HEK293T (cell line): ENCODE measurements around the gene TMEM144.

Source experiments
- CTCF ChIA-PET: fragments of 350-600 bp; formaldehyde crosslinking; extraction: SDS; loops from one replicate; lab custom pipeline; 2021; ENCODE audit warnings: antibody characterized with exemption, inconsistent platforms; lab: Yijun Ruan, JAX
- POLR2A ChIA-PET: fragments of 350-600 bp; formaldehyde crosslinking; extraction: SDS; loops from one replicate; lab custom pipeline; 2020; ENCODE audit warnings: antibody characterized with exemption, inconsistent platforms; lab: Yijun Ruan, JAX
- DNase-seq: peaks from one replicate; pipeline ENCODE4 v3.0.0; 2012; ENCODE audit warnings: mixed read lengths; ENCODE audit errors: extremely low spot score
- ARNT ChIP-seq: fragments of 450-650 bp; IDR thresholded peaks from 2 replicates; pipeline ENCODE4 v1.6.1; 2017; ENCODE audit warnings: mild to moderate bottlenecking
- BHLHE40 ChIP-seq: fragments of 450-650 bp; IDR thresholded peaks from 2 replicates; pipeline ENCODE4 v1.6.1; 2016; ENCODE audit warnings: mild to moderate bottlenecking, moderate library complexity, borderline replicate concordance
- CTBP1 ChIP-seq: fragments of 450-650 bp; IDR thresholded peaks from 2 replicates; pipeline ENCODE4 v1.6.1; 2016; ENCODE audit warnings: borderline replicate concordance
- ELF4 ChIP-seq: fragments of 450-650 bp; IDR thresholded peaks from 2 replicates; pipeline ENCODE4 v1.6.1; 2017; ENCODE audit warnings: antibody characterized with exemption
- FOXA1 ChIP-seq: fragments of 450-650 bp; IDR thresholded peaks from 2 replicates; pipeline ENCODE4 v1.6.1; 2016; ENCODE audit warnings: mild to moderate bottlenecking
- FOXK2 ChIP-seq: fragments of 450-650 bp; IDR thresholded peaks from 2 replicates; pipeline ENCODE4 v1.6.1; 2016; ENCODE audit warnings: mild to moderate bottlenecking
- FOXM1 ChIP-seq: fragments of 450-650 bp; IDR thresholded peaks from 2 replicates; pipeline ENCODE4 v1.6.1; 2017; ENCODE audit warnings: mild to moderate bottlenecking, borderline replicate concordance
- HDGF ChIP-seq: fragments of 450-650 bp; IDR thresholded peaks from 2 replicates; pipeline ENCODE4 v1.6.1; 2017; ENCODE audit warnings: antibody characterized with exemption, borderline replicate concordance
- L3MBTL2 ChIP-seq: fragments of 450-650 bp; conservative IDR thresholded peaks from 2 replicates; pipeline ENCODE4 v1.6.1; 2016; ENCODE audit warnings: mild to moderate bottlenecking
- LEF1 ChIP-seq: fragments of 450-650 bp; IDR thresholded peaks from 2 replicates; pipeline ENCODE4 v1.6.1; 2017; ENCODE audit warnings: mild to moderate bottlenecking, borderline replicate concordance
- NFRKB ChIP-seq: fragments of 450-650 bp; IDR thresholded peaks from 2 replicates; pipeline ENCODE4 v1.6.1; 2016; ENCODE audit warnings: mild to moderate bottlenecking, moderate library complexity
- SP1 ChIP-seq: fragments of 450-650 bp; IDR thresholded peaks from 2 replicates; pipeline ENCODE4 v1.6.1; 2017
- SUZ12 ChIP-seq: fragments of 450-650 bp; IDR thresholded peaks from 2 replicates; pipeline ENCODE4 v1.6.1; 2016; ENCODE audit warnings: mild to moderate bottlenecking
- TARDBP ChIP-seq: fragments of 450-650 bp; IDR thresholded peaks from 2 replicates; pipeline ENCODE4 v1.6.1; 2016
- ZNF384 ChIP-seq: fragments of 450-650 bp; IDR thresholded peaks from 2 replicates; pipeline ENCODE4 v1.6.1; 2016
- TF ChIP-seq, protein P1 (sequence below): fragments of 450-650 bp; IDR thresholded peaks from 2 replicates; pipeline ENCODE4 v1.6.1; 2016

TMEM144 gene

DNA sequence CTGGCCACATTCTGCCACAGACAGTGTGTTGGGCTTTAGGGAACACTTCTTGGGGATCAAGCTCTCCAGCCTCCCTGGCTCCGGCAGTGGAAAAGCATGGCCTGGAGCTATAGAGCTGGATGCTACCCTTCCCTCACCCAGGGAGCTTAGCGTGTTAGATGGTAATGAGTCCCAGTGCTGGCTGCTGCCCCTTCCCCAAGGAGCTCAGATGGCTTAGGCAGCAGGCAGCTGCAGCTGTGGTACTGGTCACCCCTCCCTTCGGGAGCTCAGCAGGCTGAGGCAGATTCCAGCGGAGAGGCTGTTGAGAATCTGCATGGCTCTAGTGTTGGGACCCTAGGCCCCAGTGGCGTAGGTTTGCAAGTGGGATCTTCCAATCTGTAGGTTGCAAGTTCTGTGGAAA lies 19.5 kb downstream of the TMEM144 start:
- POLR2A ChIA-PET, result no interaction called here
- no peak for DNase-seq

DNA sequence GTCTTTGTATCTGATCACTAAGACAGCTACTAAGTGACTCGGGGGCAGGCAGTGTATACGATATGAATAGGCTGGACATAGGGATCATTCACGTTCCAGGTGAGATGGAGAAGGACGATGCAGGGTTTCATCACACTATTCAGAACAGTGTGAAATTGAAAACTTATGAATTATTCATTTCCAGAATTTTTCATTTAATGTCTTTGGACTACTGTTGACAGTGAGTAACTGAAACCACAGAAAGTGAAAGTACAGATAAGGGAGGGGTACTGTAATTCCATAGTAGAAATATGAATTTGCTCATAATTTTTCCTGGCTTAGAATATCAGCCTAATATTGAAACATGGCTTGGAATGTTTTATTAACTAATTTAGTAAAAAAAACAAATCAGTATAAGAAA lies 24.4 kb downstream of the TMEM144 start:
- no peak for DNase-seq
- POLR2A ChIA-PET, result no interaction called here
- CTCF ChIA-PET, result interaction anchor here (0.5 kb wide), 1 partner anchor 519 kb away, joined by 3 read pairs; no protein-coding TSS in a partner anchor
- TF ChIP-seq CTBP1 (no peak), FOXA1 (no peak), L3MBTL2 (no peak), SUZ12 (no peak), BHLHE40 (no peak)

More for the DNA sequence above, 19.5 kb downstream of the TMEM144 start:
- CTCF ChIA-PET, result no interaction called here
- TF ChIP-seq NFRKB (no peak), CTBP1 (no peak), ELF4 (no peak), ARNT (no peak), SUZ12 (no peak), L3MBTL2 (no peak), BHLHE40 (no peak), FOXM1 (no peak), TARDBP (no peak)
- TF ChIP-seq, protein P1, sequence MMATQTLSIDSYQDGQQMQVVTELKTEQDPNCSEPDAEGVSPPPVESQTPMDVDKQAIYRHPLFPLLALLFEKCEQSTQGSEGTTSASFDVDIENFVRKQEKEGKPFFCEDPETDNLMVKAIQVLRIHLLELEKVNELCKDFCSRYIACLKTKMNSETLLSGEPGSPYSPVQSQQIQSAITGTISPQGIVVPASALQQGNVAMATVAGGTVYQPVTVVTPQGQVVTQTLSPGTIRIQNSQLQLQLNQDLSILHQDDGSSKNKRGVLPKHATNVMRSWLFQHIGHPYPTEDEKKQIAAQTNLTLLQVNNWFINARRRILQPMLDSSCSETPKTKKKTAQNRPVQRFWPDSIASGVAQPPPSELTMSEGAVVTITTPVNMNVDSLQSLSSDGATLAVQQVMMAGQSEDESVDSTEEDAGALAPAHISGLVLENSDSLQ, result no peak

DNA sequence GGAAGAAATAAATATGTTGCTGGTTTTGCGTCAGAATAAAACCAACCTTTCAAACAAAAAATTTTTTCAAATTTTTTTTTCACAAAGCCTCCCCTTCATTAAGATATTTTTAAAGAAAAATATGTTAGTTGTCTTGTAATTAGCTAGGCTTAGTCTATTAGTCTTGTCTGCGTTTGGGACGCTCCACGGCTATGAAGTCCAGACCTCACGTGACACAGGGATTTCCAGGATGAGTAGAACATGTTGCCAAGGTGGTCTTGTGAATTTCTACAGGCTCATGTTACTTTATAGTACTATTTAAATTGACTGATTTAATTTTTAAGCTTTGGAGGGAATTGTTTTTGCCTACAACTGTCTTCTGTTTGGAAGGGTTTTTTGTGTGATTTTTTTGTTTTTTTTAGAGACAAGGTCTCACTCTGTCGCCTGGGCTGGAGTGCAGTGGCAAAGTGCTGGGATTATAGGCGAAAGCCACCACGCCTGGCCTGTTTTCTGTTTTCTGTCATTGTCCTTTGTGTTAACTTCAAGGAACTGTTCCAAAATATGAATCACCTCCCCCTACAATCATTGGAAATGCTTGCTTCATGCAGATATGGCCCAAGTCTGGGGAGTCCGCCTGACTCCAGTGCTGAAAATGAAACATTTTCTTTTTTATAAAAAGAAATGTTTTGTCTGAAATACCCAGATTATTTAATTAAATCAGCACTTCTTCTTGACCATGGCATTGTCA lies 26.2 kb downstream of the TMEM144 start:
- ChIA-PET CTCF (no interaction called here), POLR2A (no interaction called here)
- no peak for DNase-seq
- TF ChIP-seq ZNF384, result no peak

DNA sequence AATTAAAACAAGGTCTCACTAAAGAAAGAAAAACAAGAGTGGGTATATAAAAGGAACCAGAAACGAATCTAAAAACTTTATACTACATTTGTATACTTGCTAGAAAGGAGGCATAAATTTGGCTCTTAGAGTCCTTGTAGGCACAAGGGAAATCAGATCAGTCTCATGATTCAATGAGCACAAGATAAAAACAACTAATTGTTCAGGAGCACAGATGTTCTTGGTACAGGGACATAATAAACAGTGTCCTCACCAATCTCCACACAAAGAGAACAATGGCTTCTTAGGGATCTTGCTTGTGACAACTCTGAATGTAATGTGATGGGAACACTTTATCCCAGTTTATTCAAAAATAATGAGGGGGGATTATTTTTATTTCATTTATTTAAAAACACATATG lies 28.3 kb downstream of the TMEM144 start:
- TF ChIP-seq FOXM1 (no peak), ARNT (no peak), FOXA1 (no peak)
- CTCF ChIA-PET, result no interaction called here
- DNase-seq, result no peak
- POLR2A ChIA-PET, result no interaction called here

DNA sequence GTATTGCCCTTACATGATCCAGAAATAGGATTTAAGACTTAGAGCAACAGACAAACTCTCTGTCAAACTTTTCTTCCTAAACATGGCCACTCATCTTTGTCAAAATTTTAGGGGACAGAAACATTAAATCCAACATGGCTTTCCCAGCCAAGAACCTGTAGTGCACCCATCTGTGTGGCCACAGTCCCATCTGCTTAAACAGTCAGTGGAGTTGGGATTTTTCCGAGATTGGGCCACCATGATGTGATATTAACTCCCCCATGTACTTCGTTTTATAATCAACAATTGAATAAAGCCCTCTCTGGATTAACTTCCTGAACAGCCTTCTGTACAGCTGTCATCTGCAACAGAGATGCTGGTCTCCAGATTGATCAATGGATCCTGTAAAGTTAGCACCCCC lies 28.9 kb downstream of the TMEM144 start:
- CTCF ChIA-PET, result no interaction called here
- POLR2A ChIA-PET, result no interaction called here
- no peak for DNase-seq
- TF ChIP-seq, protein P1, result no peak
- TF ChIP-seq FOXK2 (no peak), SP1 (no peak), LEF1 (no peak), TARDBP (no peak), NFRKB (no peak), ARNT (no peak), ZNF384 (no peak), SUZ12 (no peak), ELF4 (no peak)

DNA sequence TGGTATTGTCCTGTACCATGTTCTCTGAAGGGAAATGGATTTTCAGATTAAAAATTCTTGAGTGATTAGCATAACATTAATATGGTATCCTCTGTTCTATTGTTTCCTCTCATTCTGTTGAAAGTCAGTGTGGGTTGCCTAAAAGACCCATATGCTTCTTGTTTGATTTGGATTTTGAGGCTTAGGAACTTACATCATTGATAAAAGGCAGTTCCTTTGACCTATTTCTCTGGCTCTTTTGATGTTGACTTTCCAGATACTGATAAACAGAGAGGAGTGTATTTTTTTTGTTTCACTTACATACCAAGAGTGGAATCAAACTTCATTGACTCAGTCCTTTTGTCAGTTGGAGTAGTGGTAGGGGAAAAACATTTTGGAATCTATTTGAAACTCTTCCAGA lies 32.8 kb downstream of the TMEM144 start:
- no peak for TF ChIP-seq BHLHE40
- TF ChIP-seq FOXM1, result no peak
- no peak for TF ChIP-seq FOXA1
- TF ChIP-seq HDGF, result no peak
- TF ChIP-seq CTBP1, result no peak
- TF ChIP-seq, protein P1, result no peak
- no peak for TF ChIP-seq ELF4
- no peak for TF ChIP-seq TARDBP
- TF ChIP-seq LEF1, result no peak
- no peak for TF ChIP-seq L3MBTL2
- TF ChIP-seq NFRKB, result no peak
- no peak for TF ChIP-seq FOXK2
- no peak for TF ChIP-seq ZNF384
- no peak for TF ChIP-seq SUZ12
- TF ChIP-seq ARNT, result no peak
- TF ChIP-seq SP1, result no peak
- ChIA-PET CTCF (no interaction called here), POLR2A (no interaction called here)
- DNase-seq, result no peak

DNA sequence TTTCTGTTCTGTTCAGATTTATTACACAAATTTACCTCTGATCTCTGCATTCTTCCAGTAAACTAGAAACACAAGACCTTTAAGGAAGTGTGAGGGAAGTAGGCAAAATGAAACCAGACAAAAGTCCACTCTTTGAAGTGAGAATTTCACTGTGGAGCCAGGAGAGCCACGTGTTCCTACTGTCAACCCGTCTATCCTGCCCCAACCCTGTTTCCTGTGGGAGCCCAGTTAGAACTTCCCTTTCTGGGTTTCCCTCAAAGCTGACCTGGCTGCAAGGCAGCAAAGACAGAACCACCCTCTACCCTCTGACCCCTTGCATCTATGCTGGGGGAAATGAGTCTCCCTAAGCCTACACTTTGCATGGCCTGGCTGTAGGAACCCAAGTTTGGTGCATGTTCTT lies 40.0 kb downstream of the TMEM144 start:
- DNase-seq, result no peak
- ChIA-PET POLR2A (no interaction called here), CTCF (no interaction called here)
- no peak for TF ChIP-seq FOXM1
- TF ChIP-seq ZNF384, result no peak
- no peak for TF ChIP-seq L3MBTL2
- TF ChIP-seq ARNT, result no peak
- TF ChIP-seq LEF1, result no peak
- TF ChIP-seq HDGF, result no peak
- no peak for TF ChIP-seq NFRKB
- no peak for TF ChIP-seq CTBP1
- TF ChIP-seq FOXA1, result no peak
- TF ChIP-seq SUZ12, result no peak
- TF ChIP-seq SP1, result no peak
- TF ChIP-seq TARDBP, result no peak
- TF ChIP-seq, protein P1, result no peak
- TF ChIP-seq FOXK2, result no peak
- no peak for TF ChIP-seq ELF4
- TF ChIP-seq BHLHE40, result no peak
